ENCODE measurements around the gene NIPA2. TPM values are rescaled to one million over a fixed set of nuclear protein-coding genes. Genes with fewer than 3 reads are reported as not detected.

Gene NIPA2
- polyA plus RNA-seq, 3 donors: 26.7 to 75.8 (median 49.0) TPM

DNA sequence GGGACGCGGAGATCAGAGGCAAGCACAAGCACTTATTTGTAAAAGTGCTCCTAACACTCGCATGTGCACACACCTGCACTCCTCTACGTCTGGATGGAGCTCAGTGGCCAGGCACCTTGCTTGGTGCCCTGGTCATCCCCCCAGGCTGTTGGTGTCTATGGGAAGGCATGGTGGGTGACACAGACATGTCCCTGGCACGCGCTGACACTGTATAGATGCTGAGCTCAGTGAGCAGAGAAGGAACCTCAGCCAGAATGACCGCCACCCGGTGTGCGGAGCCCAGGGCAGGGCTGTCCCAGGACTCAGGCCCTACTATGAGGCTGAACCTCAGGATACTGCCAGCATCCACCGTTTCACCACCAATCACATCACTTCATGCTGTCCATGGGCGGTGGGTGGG, 64.5 kb downstream of the NIPA2 start:
- DNase-seq: no peak
- H3K27ac Mint-ChIP-seq: no peak overlapping the region
- Histone ChIP-seq H3K9ac (ENCODE audit: insufficient read depth, low read length, poor library complexity, severe bottlenecking) (no peak overlapping the region), H4K20me1 (ENCODE audit: insufficient read depth, low read length) (peaks cover 4% of the 10 kb centered on the region), H3K79me2 (ENCODE audit: insufficient read depth, low read length) (no peaks in the 10 kb centered on the region), H3K27me3 (ENCODE audit: control insufficient read depth in 2 of 2, insufficient read depth in 2 of 2, low read length in 2 of 2) (no peaks in the 10 kb centered on the region), H3K4me2 (replicated peaks; ENCODE audit: extremely low read depth, low read length, poor library complexity, severe bottlenecking) (no peak overlapping the region), H3K36me3 (replicated peaks in 1 of 2; ENCODE audit: control insufficient read depth in 1 of 2, insufficient read depth in 2 of 2, low read length in 2 of 2) (peaks cover 64 to 90% of the 10 kb centered on the region in 2 donors), H3K4me1 (ENCODE audit: control insufficient read depth in 1 of 2, insufficient read depth in 2 of 2, low read length in 2 of 2) (no peaks in the 10 kb centered on the region), H3K27ac (ENCODE audit: low read depth in 1 of 2, low read length in 2 of 2) (no peak overlapping the region), H2AFZ (ENCODE audit: insufficient read depth, low read depth, low read length, poor library complexity, severe bottlenecking) (no peak overlapping the region), H3K4me3 (replicated peaks in 1 of 3; ENCODE audit: low read depth in 2 of 3, low read length in 3 of 3) (no peak overlapping the region), H3K9me3 (replicated peaks in 1 of 2; ENCODE audit: control insufficient read depth in 1 of 2, insufficient read depth in 1 of 2, low read length in 2 of 2) (no peaks in the 10 kb centered on the region)
- peaks cover 0 to 12% (median 2%) of the 10 kb centered on the region in 7 donors for H3K9me3 Mint-ChIP-seq
- intact Hi-C loops (cut with micrococcal nuclease): no loop called here
- peaks cover 66 to 95% of the 10 kb centered on the region in 2 donors for H3K36me3 Mint-ChIP-seq
- 98% methylated on average over 9 of the region's 11 CpGs for WGBS (ENCODE audit: insufficient coverage)
- peaks cover 0 to 4% (median 0%) of the 10 kb centered on the region in 3 donors for H3K27me3 Mint-ChIP-seq (ENCODE audit: low read depth in 3 of 3)
- H3K4me3 Mint-ChIP-seq: no peak overlapping the region
- H3K4me1 Mint-ChIP-seq: no peaks in the 10 kb centered on the region
- TF ChIP-seq, protein P1, sequence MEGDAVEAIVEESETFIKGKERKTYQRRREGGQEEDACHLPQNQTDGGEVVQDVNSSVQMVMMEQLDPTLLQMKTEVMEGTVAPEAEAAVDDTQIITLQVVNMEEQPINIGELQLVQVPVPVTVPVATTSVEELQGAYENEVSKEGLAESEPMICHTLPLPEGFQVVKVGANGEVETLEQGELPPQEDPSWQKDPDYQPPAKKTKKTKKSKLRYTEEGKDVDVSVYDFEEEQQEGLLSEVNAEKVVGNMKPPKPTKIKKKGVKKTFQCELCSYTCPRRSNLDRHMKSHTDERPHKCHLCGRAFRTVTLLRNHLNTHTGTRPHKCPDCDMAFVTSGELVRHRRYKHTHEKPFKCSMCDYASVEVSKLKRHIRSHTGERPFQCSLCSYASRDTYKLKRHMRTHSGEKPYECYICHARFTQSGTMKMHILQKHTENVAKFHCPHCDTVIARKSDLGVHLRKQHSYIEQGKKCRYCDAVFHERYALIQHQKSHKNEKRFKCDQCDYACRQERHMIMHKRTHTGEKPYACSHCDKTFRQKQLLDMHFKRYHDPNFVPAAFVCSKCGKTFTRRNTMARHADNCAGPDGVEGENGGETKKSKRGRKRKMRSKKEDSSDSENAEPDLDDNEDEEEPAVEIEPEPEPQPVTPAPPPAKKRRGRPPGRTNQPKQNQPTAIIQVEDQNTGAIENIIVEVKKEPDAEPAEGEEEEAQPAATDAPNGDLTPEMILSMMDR (IDR thresholded peaks at IDR 0.05): no peak

DNA sequence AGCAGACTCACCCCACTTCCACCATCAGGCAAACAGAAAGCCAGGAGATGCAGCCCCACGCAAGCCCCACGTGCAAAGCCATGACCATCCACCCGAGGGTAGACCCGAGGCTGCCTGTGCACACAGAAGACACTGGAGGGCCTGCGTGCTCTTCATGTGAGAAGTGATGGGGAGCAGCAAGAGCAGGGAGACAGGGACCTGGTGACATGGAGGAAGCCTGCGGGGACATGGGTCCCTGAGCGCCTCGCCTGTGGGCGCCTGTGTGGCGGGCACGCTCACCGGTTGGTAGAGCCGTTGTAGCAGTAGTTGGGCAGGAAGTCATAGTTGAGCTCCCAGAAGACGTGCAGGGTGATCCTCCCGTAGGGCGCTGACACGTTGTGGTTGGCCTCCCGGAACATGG, 65.0 kb downstream of the NIPA2 start:
- Histone ChIP-seq H3K27me3 (ENCODE audit: control insufficient read depth in 2 of 2, insufficient read depth in 2 of 2, low read length in 2 of 2) (no peaks in the 10 kb centered on the region), H3K9ac (ENCODE audit: insufficient read depth, low read length, poor library complexity, severe bottlenecking) (no peak overlapping the region), H3K27ac (ENCODE audit: low read depth in 1 of 2, low read length in 2 of 2) (no peak overlapping the region), H4K20me1 (ENCODE audit: insufficient read depth, low read length) (peaks cover 4% of the 10 kb centered on the region), H3K4me1 (ENCODE audit: control insufficient read depth in 1 of 2, insufficient read depth in 2 of 2, low read length in 2 of 2) (no peaks in the 10 kb centered on the region), H2AFZ (ENCODE audit: insufficient read depth, low read depth, low read length, poor library complexity, severe bottlenecking) (no peak overlapping the region), H3K9me3 (replicated peaks in 1 of 2; ENCODE audit: control insufficient read depth in 1 of 2, insufficient read depth in 1 of 2, low read length in 2 of 2) (no peaks in the 10 kb centered on the region), H3K36me3 (replicated peaks in 1 of 2; ENCODE audit: control insufficient read depth in 1 of 2, insufficient read depth in 2 of 2, low read length in 2 of 2) (peaks cover 66 to 92% of the 10 kb centered on the region in 2 donors), H3K79me2 (ENCODE audit: insufficient read depth, low read length) (no peaks in the 10 kb centered on the region), H3K4me2 (replicated peaks; ENCODE audit: extremely low read depth, low read length, poor library complexity, severe bottlenecking) (no peak overlapping the region), H3K4me3 (replicated peaks in 1 of 3; ENCODE audit: low read depth in 2 of 3, low read length in 3 of 3) (no peak overlapping the region)
- TF ChIP-seq, protein P1 (IDR thresholded peaks at IDR 0.05): no peak
- Mint-ChIP-seq H3K27ac (no peak overlapping the region), H3K9me3 (peaks cover 0 to 12% (median 2%) of the 10 kb centered on the region in 7 donors), H3K36me3 (peaks cover 69 to 97% of the 10 kb centered on the region in 2 donors), H3K27me3 (ENCODE audit: low read depth in 3 of 3) (peaks cover 0 to 4% (median 0%) of the 10 kb centered on the region in 3 donors), H3K4me3 (no peak overlapping the region), H3K4me1 (no peaks in the 10 kb centered on the region)
- WGBS (ENCODE audit: insufficient coverage): 95% methylated on average over 15 of the region's 18 CpGs
- intact Hi-C loops (cut with micrococcal nuclease): no loop called here
- no peak for DNase-seq
